ENCODE results near the gene CEP135.

GRCh38 chr4:55907469-55907868 lies 41.3 kb upstream of the CEP135 start:
- TF ChIP-seq GLIS3 (CRISPR knock-in tag; IDR thresholded peaks at IDR 0.05) (no peak), BACH2 (CRISPR knock-in tag; IDR thresholded peaks at IDR 0.05; ENCODE audit: borderline replicate concordance) (no peak)

All from SK-N-SH treated with all-trans-retinoic acid at 6 μM for 48 hours (cell line).